Measurements from ENCODE around the gene VTA1. TPM values are rescaled to one million over a fixed set of nuclear protein-coding genes. Genes with fewer than 3 reads are reported as not detected.

The VTA1 gene
- total RNA-seq, 3 donors from 2014 or later = 31.8 to 58.8 (median 40.2) TPM

DNA sequence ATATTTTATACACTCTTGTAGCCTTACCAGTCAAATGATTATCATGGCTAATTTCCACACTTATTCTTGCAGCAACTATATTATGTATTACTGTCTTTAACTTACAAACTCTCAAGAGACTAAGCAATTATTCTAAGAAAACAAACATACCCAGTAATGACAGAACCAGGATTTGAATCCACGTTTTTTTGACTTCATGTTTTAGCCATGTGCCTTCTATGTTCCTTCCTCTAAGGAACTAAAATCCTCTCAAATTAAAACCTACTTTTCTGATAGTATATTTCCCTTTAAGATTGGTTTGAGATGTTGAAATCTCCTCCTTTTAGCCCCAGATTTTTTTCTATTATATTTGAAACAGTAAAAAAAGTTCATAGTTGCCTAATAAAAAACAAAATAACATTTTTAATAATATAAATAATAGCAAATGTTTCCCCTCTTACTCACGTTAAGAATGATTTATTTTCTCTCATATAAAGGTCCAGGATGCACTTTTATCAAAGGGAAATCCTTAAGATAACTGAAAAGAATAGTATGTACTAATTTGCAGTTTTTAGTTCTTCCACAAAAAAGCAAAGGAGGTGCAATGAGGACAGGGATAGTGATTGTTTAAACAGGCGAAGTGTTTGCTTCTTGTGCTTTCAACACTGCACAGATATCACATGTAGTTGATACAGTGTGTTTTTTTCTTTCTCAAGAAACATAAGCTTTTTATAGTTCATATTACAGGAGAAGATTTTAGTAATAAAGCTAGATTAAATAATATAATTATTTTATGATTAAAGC lies 54.0 kb downstream of the VTA1 start:
- Histone ChIP-seq H3K4me1 (no peaks in the 10 kb centered on the region), H3K27ac (no peak overlapping the region), H3K4me3 (no peak overlapping the region), H3K36me3 (peaks cover 17% of the 10 kb centered on the region), H3K9me3 (no peaks in the 10 kb centered on the region), H3K27me3 (no peaks in the 10 kb centered on the region)
- TF ChIP-seq POLR2A (IDR thresholded peaks at IDR 0.05) = no peak
- TF ChIP-seq, protein P1, sequence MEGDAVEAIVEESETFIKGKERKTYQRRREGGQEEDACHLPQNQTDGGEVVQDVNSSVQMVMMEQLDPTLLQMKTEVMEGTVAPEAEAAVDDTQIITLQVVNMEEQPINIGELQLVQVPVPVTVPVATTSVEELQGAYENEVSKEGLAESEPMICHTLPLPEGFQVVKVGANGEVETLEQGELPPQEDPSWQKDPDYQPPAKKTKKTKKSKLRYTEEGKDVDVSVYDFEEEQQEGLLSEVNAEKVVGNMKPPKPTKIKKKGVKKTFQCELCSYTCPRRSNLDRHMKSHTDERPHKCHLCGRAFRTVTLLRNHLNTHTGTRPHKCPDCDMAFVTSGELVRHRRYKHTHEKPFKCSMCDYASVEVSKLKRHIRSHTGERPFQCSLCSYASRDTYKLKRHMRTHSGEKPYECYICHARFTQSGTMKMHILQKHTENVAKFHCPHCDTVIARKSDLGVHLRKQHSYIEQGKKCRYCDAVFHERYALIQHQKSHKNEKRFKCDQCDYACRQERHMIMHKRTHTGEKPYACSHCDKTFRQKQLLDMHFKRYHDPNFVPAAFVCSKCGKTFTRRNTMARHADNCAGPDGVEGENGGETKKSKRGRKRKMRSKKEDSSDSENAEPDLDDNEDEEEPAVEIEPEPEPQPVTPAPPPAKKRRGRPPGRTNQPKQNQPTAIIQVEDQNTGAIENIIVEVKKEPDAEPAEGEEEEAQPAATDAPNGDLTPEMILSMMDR (IDR thresholded peaks at IDR 0.05) = no peak
- no peak for TF ChIP-seq POLR2AphosphoS5 (IDR thresholded peaks at IDR 0.05)
- no peak for DNase-seq (ENCODE audit: low spot score in 2 of 2)
- intact Hi-C loops (cut with DNase I; ENCODE audit: low total_unique reads) = no loop called here

DNA sequence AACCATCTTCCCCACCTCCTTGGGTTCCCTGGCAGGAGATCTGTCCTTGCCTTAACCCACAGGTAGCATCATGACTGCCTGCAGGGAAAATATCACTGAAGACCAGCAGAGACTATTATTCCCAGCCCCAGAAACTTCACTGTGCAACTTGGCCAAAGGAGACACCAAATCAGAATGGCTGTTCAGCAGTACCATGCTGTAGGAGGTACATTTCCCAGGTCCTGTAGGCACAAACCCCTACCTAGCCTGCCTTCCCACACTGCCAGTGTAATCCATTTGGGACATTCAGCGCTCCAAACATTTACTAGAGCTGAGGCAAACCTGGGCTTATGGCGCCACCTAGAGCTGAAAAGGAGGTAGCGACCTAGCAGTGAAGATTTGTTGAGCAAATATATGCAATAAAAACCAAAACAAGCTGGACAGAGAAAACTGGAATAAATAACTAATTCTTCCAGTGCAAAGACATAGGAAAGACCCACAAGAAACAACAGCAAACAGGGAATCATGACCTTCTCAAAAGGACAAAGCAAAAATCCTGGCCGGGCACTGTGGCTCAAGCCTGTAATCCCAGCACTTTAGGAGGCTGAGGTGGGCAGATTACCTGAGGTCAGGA lies 60.3 kb downstream of the VTA1 start:
- H3K36me3 ChIP-seq = peaks cover 11% of the 10 kb centered on the region
- no peaks in the 10 kb centered on the region for H3K27me3 ChIP-seq
- H3K9me3 ChIP-seq = no peaks in the 10 kb centered on the region
- H3K27ac ChIP-seq = no peak overlapping the region
- DNase-seq (ENCODE audit: low spot score in 2 of 2) = no peak
- TF ChIP-seq POLR2AphosphoS5 (IDR thresholded peaks at IDR 0.05) = no peak
- no peak for TF ChIP-seq POLR2A (IDR thresholded peaks at IDR 0.05)
- TF ChIP-seq, protein P1 (IDR thresholded peaks at IDR 0.05) = peak; percentile 21 to 58 (median 47)
- no peaks in the 10 kb centered on the region for H3K4me1 ChIP-seq
- intact Hi-C loops (cut with DNase I; ENCODE audit: low total_unique reads) = no loop called here
- no peak overlapping the region for H3K4me3 ChIP-seq

DNA sequence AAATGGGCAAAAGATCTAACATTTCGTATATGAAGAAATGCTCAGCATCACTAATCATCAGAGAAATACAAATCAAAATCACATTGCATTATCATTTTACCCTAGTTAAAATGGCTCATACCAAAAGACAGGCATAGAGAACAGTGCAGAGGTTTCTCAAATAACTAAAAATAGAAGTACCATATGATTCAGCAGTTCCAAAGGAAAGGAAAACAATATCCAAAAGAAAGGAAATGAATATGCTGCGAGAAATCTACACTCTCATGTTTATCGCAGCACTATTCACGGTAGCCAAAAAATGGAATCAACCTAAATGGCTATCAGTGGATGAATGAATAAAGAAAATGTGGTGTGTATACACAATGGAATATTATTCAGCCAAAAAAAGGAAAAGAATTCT lies 63.5 kb downstream of the VTA1 start:
- no peaks in the 10 kb centered on the region for H3K4me1 ChIP-seq
- TF ChIP-seq POLR2AphosphoS5 (IDR thresholded peaks at IDR 0.05) (no peak), POLR2A (IDR thresholded peaks at IDR 0.05) (no peak)
- TF ChIP-seq, protein P1 (IDR thresholded peaks at IDR 0.05) = no peak
- H3K27me3 ChIP-seq = no peaks in the 10 kb centered on the region
- H3K36me3 ChIP-seq = peaks cover 6% of the 10 kb centered on the region
- H3K27ac ChIP-seq = no peak overlapping the region
- H3K4me3 ChIP-seq = no peak overlapping the region
- DNase-seq (ENCODE audit: low spot score in 2 of 2) = no peak
- peaks cover 7 to 12% of the 10 kb centered on the region in 2 donors for H3K9me3 ChIP-seq
- intact Hi-C loops (cut with DNase I; ENCODE audit: low total_unique reads) = no loop called here

DNA sequence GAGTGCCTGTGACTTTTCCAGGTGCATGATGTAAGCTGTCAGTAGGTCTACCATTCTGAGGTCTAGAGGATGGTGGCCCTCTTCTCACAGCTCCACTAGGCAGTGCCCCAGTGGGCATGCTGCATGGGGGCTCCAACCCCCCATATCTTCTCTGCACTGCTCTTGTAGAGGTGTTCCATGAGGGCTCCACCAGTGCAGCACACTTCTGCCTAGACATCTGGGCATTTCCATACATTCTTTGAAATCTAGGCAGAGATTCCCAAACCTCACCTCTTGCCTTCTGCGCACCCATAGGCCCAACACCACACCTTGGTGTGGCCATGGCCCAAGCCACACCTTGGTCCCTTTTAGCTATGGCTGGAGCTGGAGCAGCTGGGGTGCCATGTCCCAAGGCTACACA lies 66.3 kb downstream of the VTA1 start:
- Histone ChIP-seq H3K27ac (no peak overlapping the region), H3K4me3 (no peak overlapping the region), H3K4me1 (no peaks in the 10 kb centered on the region), H3K9me3 (peaks cover 7 to 12% of the 10 kb centered on the region in 2 donors), H3K27me3 (no peaks in the 10 kb centered on the region), H3K36me3 (no peaks in the 10 kb centered on the region)
- intact Hi-C loops (cut with DNase I; ENCODE audit: low total_unique reads) = no loop called here
- DNase-seq (ENCODE audit: low spot score in 2 of 2) = no peak
- TF ChIP-seq POLR2A (IDR thresholded peaks at IDR 0.05) (no peak), POLR2AphosphoS5 (IDR thresholded peaks at IDR 0.05) (no peak)
- TF ChIP-seq, protein P1 (IDR thresholded peaks at IDR 0.05) = no peak

DNA sequence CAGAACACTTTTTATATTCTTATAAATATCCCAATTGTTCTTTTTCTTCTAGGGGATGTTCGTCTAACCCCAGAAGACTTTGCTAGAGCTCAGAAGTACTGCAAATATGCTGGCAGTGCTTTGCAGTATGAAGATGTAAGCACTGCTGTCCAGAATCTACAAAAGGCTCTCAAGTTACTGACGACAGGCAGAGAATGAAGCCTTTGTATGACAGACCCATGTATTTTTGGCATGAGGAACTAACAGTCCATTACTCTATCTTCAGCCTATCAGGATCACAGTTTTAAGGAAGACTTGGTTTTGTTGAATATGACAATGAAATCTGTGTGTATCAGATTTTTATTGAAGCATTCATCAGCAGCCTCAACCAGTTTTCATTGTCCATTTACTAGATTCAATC lies 71.4 kb downstream of the VTA1 start:
- no peak for DNase-seq (ENCODE audit: low spot score in 2 of 2)
- H3K4me1 ChIP-seq = no peaks in the 10 kb centered on the region
- intact Hi-C loops (cut with DNase I; ENCODE audit: low total_unique reads) = no loop called here
- H3K36me3 ChIP-seq = no peaks in the 10 kb centered on the region
- no peaks in the 10 kb centered on the region for H3K27me3 ChIP-seq
- H3K4me3 ChIP-seq = no peak overlapping the region
- H3K27ac ChIP-seq = no peak overlapping the region
- TF ChIP-seq, protein P1 (IDR thresholded peaks at IDR 0.05) = no peak
- TF ChIP-seq POLR2A (IDR thresholded peaks at IDR 0.05) (no peak), POLR2AphosphoS5 (IDR thresholded peaks at IDR 0.05) (no peak)
- peaks cover 1 to 2% of the 10 kb centered on the region in 2 donors for H3K9me3 ChIP-seq
